Measurements from ENCODE around the gene C17orf107.
A peak's percentile ranks its signal among the peaks of the same experiment; 100 is the strongest.

The C17orf107 gene

GRCh38 chr17:4937553-4937952 lies 38.2 kb downstream of the C17orf107 start:
- no peak for DNase-seq

- no peak for DNase-seq
Observed at GRCh38 chr17:4938069-4938491, 38.7 kb downstream of the C17orf107 start.

GRCh38 chr17:4938688-4939545 lies 39.6 kb downstream of the C17orf107 start:
- no peak for DNase-seq

GRCh38 chr17:4939546-4939795 lies 40.1 kb downstream of the C17orf107 start:
- peak; percentile 22 for DNase-seq

GRCh38 chr17:4939796-4940554 lies 40.6 kb downstream of the C17orf107 start, which contains the start of the genes RNF167 and SLC25A11:
Gene RNF167, plus strand, starts transcription at chr17:4940268. Its CDS starts 642 bp downstream, at chr17:4940910.
Gene SLC25A11, minus strand, starts transcription at chr17:4940046. Its CDS starts 136 bp downstream, at chr17:4939910.
- peak; percentile 99 for DNase-seq

- DNase-seq: peak; percentile 72
Observed at GRCh38 chr17:4940555-4941318, 41.4 kb downstream of the C17orf107 start.

GRCh38 chr17:4941319-4941610 lies 41.9 kb downstream of the C17orf107 start:
- DNase-seq: no peak

GRCh38 chr17:4942760-4943508 lies 43.6 kb downstream of the C17orf107 start:
- DNase-seq: no peak

- peak; percentile 87 for DNase-seq
Observed at GRCh38 chr17:4944163-4944553, 44.8 kb downstream of the C17orf107 start.

- DNase-seq: peak; percentile 56
Observed at GRCh38 chr17:4944554-4945175, 45.3 kb downstream of the C17orf107 start.

- peak; percentile 93 for DNase-seq
Observed at GRCh38 chr17:4945176-4945943, 46.0 kb downstream of the C17orf107 start.

GRCh38 chr17:4945944-4946280 lies 46.6 kb downstream of the C17orf107 start:
- peak; percentile 31 for DNase-seq

GRCh38 chr17:4946312-4946976 lies 47.1 kb downstream of the C17orf107 start:
- no peak for DNase-seq

GRCh38 chr17:4947010-4947410 lies 47.7 kb downstream of the C17orf107 start:
- DNase-seq: no peak

- DNase-seq: peak; percentile 86
Observed at GRCh38 chr17:4947411-4948165, 48.3 kb downstream of the C17orf107 start.

- peak; percentile 95 for DNase-seq
Observed at GRCh38 chr17:4948166-4948930, 49.0 kb downstream of the C17orf107 start, which contains the start of gene PFN1. Gene PFN1, minus strand, starts transcription at chr17:4948530. Its CDS starts 136 bp downstream, at chr17:4948394.

GRCh38 chr17:4948931-4949320 lies 49.6 kb downstream of the C17orf107 start:
- peak; percentile 90 for DNase-seq

- peak; percentile 90 for DNase-seq
Observed at GRCh38 chr17:4949321-4950074, 50.2 kb downstream of the C17orf107 start.

All from activated CD4-positive, alpha-beta T cell treated with anti-CD3 and anti-CD28 coated beads, Interleukin-10, Interleukin-2, amounts not matched to agents 100 ng/mL and 50 ng/mL, durations not matched to agents 16 hours and 8 hours (primary cell).